A549 (cell line): Measurements from ENCODE around the gene RIT1. TPM values are rescaled to one million over a fixed set of nuclear protein-coding genes. Genes with fewer than 3 reads are reported as not detected.

Source experiments
- ATAC-seq, 2 experiments: fragments of 200-7000 bp in 1 of 2; fragments of >200 bp in 1 of 2; cut with Nextera tagmentation in 1 of 2; cut with Tn5 transposase in 1 of 2; 3 replicates each; pipeline versions ENCODE4 v1.8.0 to v1.9.1; 2018 to 2020; ENCODE audit warnings: mild to moderate bottlenecking in 1 of 2, moderate library complexity in 1 of 2
- CTCF ChIA-PET: fragments of 300-600 bp; sonication (Branson Sonifier 250); formaldehyde crosslinking; extraction: SDS; loops from one replicate; lab custom pipeline; 2021; ENCODE audit warnings: antibody characterized with exemption, inconsistent platforms; lab: Yijun Ruan, JAX
- POLR2A ChIA-PET: fragments of 350-600 bp; formaldehyde crosslinking; extraction: SDS; loops from one replicate; lab custom pipeline; 2021; ENCODE audit warnings: antibody characterized with exemption, inconsistent platforms; lab: Yijun Ruan, JAX
- DNase-seq, 2 experiments: peaks; one replicate each; pipeline versions ENCODE4 v3.0.0 to v3.0.0-alpha.2; 2011 to 2016; ENCODE audit warnings: low read depth in 1 of 2, low spot score in 1 of 2
- FAIRE-seq: peaks from 2 replicates; lab custom pipeline; 2011; peaks lifted over from hg19 to GRCh38; lab: Jason Lieb, UNC
- H3K27ac ChIP-seq, 2 experiments: fragments of >200 bp; sonication (Bioruptor Twin); formaldehyde crosslinking; 3 replicates each; pipeline ENCODE4 v1.5.1; 2016 to 2017
- H3K4me1 ChIP-seq: fragments of >200 bp; sonication (Bioruptor Twin); formaldehyde crosslinking; 3 replicates; pipeline ENCODE4 v1.6.1; 2016
- H3K4me2 ChIP-seq: fragments of >200 bp; sonication (Bioruptor Twin); formaldehyde crosslinking; 3 replicates; pipeline ENCODE4 v1.6.1; 2016
- H3K4me3 ChIP-seq: fragments of >200 bp; sonication (Bioruptor Twin); formaldehyde crosslinking; 3 replicates; pipeline ENCODE4 v1.5.1; 2016
- H3K9me3 ChIP-seq: fragments of >200 bp; sonication (Bioruptor Twin); formaldehyde crosslinking; 3 replicates; pipeline ENCODE4 v1.6.1; 2016
- BHLHE40 ChIP-seq: IDR thresholded peaks from 2 replicates; pipeline ENCODE4 v1.6.1; 2012; ENCODE audit warnings: low read depth, low read length, inconsistent platforms
- CBX2 ChIP-seq: fragments of 200-600 bp; sonication (generic); IDR thresholded peaks from 2 replicates; pipeline ENCODE4 v1.6.1; 2016; ENCODE audit warnings: low read depth, mild to moderate bottlenecking, borderline replicate concordance
- CHD2 ChIP-seq: fragments of 150-350 bp; IDR thresholded peaks from 2 replicates; pipeline ENCODE4 v1.6.1; 2014; ENCODE audit warnings: low read length; ENCODE audit not compliant: partially characterized antibody
- CHD4 ChIP-seq: fragments of 200-600 bp; sonication (generic); IDR thresholded peaks from 2 replicates; pipeline ENCODE4 v1.6.1; 2016; ENCODE audit warnings: antibody characterized with exemption, mild to moderate bottlenecking, borderline replicate concordance
- EHMT2 ChIP-seq: fragments of 200-600 bp; sonication (generic); IDR thresholded peaks from 2 replicates; pipeline ENCODE4 v1.6.1; 2016; ENCODE audit warnings: antibody characterized with exemption, low read depth, mild to moderate bottlenecking, moderate library complexity
- FOSB ChIP-seq: fragments of 250-450 bp; sonication (Bioruptor Pico); IDR thresholded peaks from 2 replicates; pipeline ENCODE4 v1.5.0; 2020; ENCODE audit warnings: mild to moderate bottlenecking, moderate library complexity
- GATA3 ChIP-seq: IDR thresholded peaks from 2 replicates; pipeline ENCODE4 v1.6.1; 2012; ENCODE audit warnings: borderline replicate concordance
- HES2 ChIP-seq: fragments of >200 bp; sonication (Bioruptor Twin); formaldehyde crosslinking; IDR thresholded peaks from 2 replicates; pipeline ENCODE4 v1.6.1; 2016
- HEYL ChIP-seq: fragments of 250-450 bp; sonication (Bioruptor Pico); IDR thresholded peaks from 2 replicates; pipeline ENCODE4 v1.8.0; 2021; ENCODE audit warnings: mild to moderate bottlenecking, moderate library complexity
- HOXB13 ChIP-seq: fragments of 250-450 bp; sonication (Bioruptor Pico); IDR thresholded peaks from 2 replicates; pipeline ENCODE4 v1.5.0; 2020; ENCODE audit warnings: low read depth, mild to moderate bottlenecking, moderate library complexity
- KDM5A ChIP-seq: fragments of 200-600 bp; sonication (generic); IDR thresholded peaks from 2 replicates; pipeline ENCODE4 v1.6.1; 2016; ENCODE audit warnings: antibody characterized with exemption, mild to moderate bottlenecking
- MAX ChIP-seq: IDR thresholded peaks from 2 replicates; pipeline ENCODE4 v1.6.1; 2012
- NR3C1 ChIP-seq: fragments of >200 bp; sonication (Bioruptor Twin); formaldehyde crosslinking; IDR thresholded peaks from 3 replicates; pipeline ENCODE4 v1.6.1; 2017
- PHF8 ChIP-seq: fragments of 200-600 bp; sonication (generic); IDR thresholded peaks from 2 replicates; pipeline ENCODE4 v1.6.1; 2016; ENCODE audit warnings: low read depth, mild to moderate bottlenecking, antibody characterized with exemption, moderate library complexity, borderline replicate concordance
- POLR2A ChIP-seq: IDR thresholded peaks from 2 replicates; pipeline ENCODE4 v1.6.1; 2012; ENCODE audit warnings: mild to moderate bottlenecking, low read length
- RAD21 ChIP-seq, 2 experiments: fragments of >200 bp in 1 of 2; sonication (Bioruptor Twin) in 1 of 2; formaldehyde crosslinking in 1 of 2; IDR thresholded peaks in 1 of 2; conservative IDR thresholded peaks in 1 of 2; 2 replicates in 1 of 2; 3 replicates in 1 of 2; pipeline ENCODE4 v1.6.1; 2012 to 2018; ENCODE audit warnings: inconsistent platforms in 1 of 2
- RNF2 ChIP-seq: fragments of 200-600 bp; sonication (generic); IDR thresholded peaks from 2 replicates; pipeline ENCODE4 v1.6.1; 2016; ENCODE audit warnings: low read depth, mild to moderate bottlenecking, antibody characterized with exemption, moderate library complexity, borderline replicate concordance
- SMC3 ChIP-seq: fragments of >200 bp; sonication (Bioruptor Twin); formaldehyde crosslinking; IDR thresholded peaks from 3 replicates; pipeline ENCODE4 v1.6.1; 2018; ENCODE audit warnings: inconsistent platforms
- TFCP2L1 ChIP-seq: fragments of 250-450 bp; sonication (Bioruptor Pico); IDR thresholded peaks from 2 replicates; pipeline ENCODE4 v1.5.0; 2021; ENCODE audit warnings: mild to moderate bottlenecking
- ZNF302 ChIP-seq: fragments of 250-450 bp; sonication (Bioruptor Pico); IDR thresholded peaks from 2 replicates; pipeline ENCODE4 v1.9.0; 2021; ENCODE audit warnings: inconsistent platforms, mild to moderate bottlenecking, moderate library complexity
- WGBS: methylation state at CpG from one replicate; pipeline ENCODE4 v1.1.6; 2017; ENCODE audit errors: missing lambda C conversion rate; 5-methylcytosine and 5-hydroxymethylcytosine counted together
- polyA plus RNA-seq, 4 experiments: library from polyadenylated mRNA; depleted of rRNA in 3 of 4; stranded (reverse); fragments of >200 nt; fragmentation: RNase III in 1 of 4; extraction: RNeasy Plus Mini Kit Qiagen cat#74134 plus additional on column Dnase treatment in 1 of 4; gene quantifications; 2 replicates in 3 of 4; 3 replicates in 1 of 4; pipeline ENCODE4 v1.2.3, GENCODE V29; 2011 to 2017
- TF ChIP-seq, protein P1 (sequence below): fragments of >200 bp; sonication (Bioruptor Twin); formaldehyde crosslinking; IDR thresholded peaks from 3 replicates; pipeline ENCODE4 v1.6.1; 2016
- TF ChIP-seq, protein P2 (sequence below): fragments of 150-350 bp; IDR thresholded peaks from 2 replicates; pipeline ENCODE4 v1.6.1; 2014; ENCODE audit warnings: low read depth, mild to moderate bottlenecking, low read length

Gene RIT1
- polyA plus RNA-seq, 2 of the 4 experiments (the other 2 are of a cell fraction), result 23.6 to 51.9 TPM

GRCh38 chr1:155867766-155868165 is 43.4 kb downstream of the RIT1 start:
- ATAC-seq (no peak), FAIRE-seq (no peak), DNase-seq (no peak)
- no peaks in the 10 kb centered on the region for H3K4me1 ChIP-seq
- ChIA-PET CTCF (no interaction called here), POLR2A (no interaction called here)
- 78% methylated on average over 8 of the region's 8 CpGs for WGBS
- H3K4me3 ChIP-seq, result no peak overlapping the region
- H3K27ac ChIP-seq, result no peak overlapping the region
- TF ChIP-seq GATA3, result no peak
- TF ChIP-seq, protein P1, sequence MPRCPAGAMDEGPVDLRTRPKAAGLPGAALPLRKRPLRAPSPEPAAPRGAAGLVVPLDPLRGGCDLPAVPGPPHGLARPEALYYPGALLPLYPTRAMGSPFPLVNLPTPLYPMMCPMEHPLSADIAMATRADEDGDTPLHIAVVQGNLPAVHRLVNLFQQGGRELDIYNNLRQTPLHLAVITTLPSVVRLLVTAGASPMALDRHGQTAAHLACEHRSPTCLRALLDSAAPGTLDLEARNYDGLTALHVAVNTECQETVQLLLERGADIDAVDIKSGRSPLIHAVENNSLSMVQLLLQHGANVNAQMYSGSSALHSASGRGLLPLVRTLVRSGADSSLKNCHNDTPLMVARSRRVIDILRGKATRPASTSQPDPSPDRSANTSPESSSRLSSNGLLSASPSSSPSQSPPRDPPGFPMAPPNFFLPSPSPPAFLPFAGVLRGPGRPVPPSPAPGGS, result no peak
- TF ChIP-seq EHMT2, result no peak
- TF ChIP-seq HES2, result no peak
- TF ChIP-seq PHF8, result no peak
- no peak for TF ChIP-seq HOXB13
- H3K4me2 ChIP-seq, result no peak overlapping the region
- no peaks in the 10 kb centered on the region for H3K9me3 ChIP-seq

- CTCF ChIA-PET, result no interaction called here
- H3K4me1 ChIP-seq, result peaks cover 5% of the 10 kb centered on the region; the same call in 1 of the 3 replicates
- POLR2A ChIA-PET, result interaction anchor here (0.6 kb wide), 1 partner anchor 24 kb away, joined by 4 read pairs; no protein-coding TSS in a partner anchor
These were observed 46.8 kb downstream of the RIT1 start for GRCh38 chr1:155864393-155864792.

GRCh38 chr1:155861896-155862295 is 49.3 kb downstream of the RIT1 start:
- ChIA-PET POLR2A (interaction anchor here (0.7 kb wide), 1 partner anchor 32 kb away, joined by 3 read pairs; no protein-coding TSS in a partner anchor), CTCF (interaction anchor here (0.8 to 1.3 kb wide), 2 partner anchors 8 to 11 kb away, joined by 3 to 4 read pairs; no protein-coding TSS in a partner anchor)
- FAIRE-seq (no peak), ATAC-seq (no peak), DNase-seq (no peak)
- peaks cover 16% of the 10 kb centered on the region for H3K4me1 ChIP-seq
- no peak overlapping the region for H3K27ac ChIP-seq
- no peak overlapping the region for H3K4me2 ChIP-seq
- 67% methylated on average over 2 of the region's 2 CpGs for WGBS
- H3K9me3 ChIP-seq, result no peaks in the 10 kb centered on the region
- TF ChIP-seq, protein P2, sequence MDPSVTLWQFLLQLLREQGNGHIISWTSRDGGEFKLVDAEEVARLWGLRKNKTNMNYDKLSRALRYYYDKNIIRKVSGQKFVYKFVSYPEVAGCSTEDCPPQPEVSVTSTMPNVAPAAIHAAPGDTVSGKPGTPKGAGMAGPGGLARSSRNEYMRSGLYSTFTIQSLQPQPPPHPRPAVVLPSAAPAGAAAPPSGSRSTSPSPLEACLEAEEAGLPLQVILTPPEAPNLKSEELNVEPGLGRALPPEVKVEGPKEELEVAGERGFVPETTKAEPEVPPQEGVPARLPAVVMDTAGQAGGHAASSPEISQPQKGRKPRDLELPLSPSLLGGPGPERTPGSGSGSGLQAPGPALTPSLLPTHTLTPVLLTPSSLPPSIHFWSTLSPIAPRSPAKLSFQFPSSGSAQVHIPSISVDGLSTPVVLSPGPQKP, result no peak
- TF ChIP-seq SMC3 (no peak), MAX (no peak), PHF8 (no peak), BHLHE40 (no peak), CBX2 (no peak), TFCP2L1 (no peak), POLR2A (no peak), HEYL (CRISPR knock-in tag) (no peak), RAD21 (conservative IDR thresholded peaks at IDR 0.05 in 1 of 2, IDR thresholded peaks at IDR 0.05 in 1 of 2) (no peak), ZNF302 (CRISPR knock-in tag) (no peak)
- no peak overlapping the region for H3K4me3 ChIP-seq

More at GRCh38 chr1:155864393-155864792, 46.8 kb downstream of the RIT1 start:
- H3K4me3 ChIP-seq, result no peak overlapping the region
- no peak overlapping the region for H3K4me2 ChIP-seq
- no peak for FAIRE-seq
- ATAC-seq, result no peak
- H3K27ac ChIP-seq, result no peak overlapping the region
- H3K9me3 ChIP-seq, result no peaks in the 10 kb centered on the region
- TF ChIP-seq CHD4 (no peak), ZNF302 (CRISPR knock-in tag) (no peak), HES2 (no peak), KDM5A (no peak), FOSB (CRISPR knock-in tag) (no peak), EHMT2 (no peak), GATA3 (no peak), RNF2 (no peak), NR3C1 (no peak), CHD2 (no peak)
- TF ChIP-seq, protein P2, result no peak
- TF ChIP-seq, all 56 proteins: peak for 0
- no peak for DNase-seq
